Pancreas (tissue), 10 donors: Measurements from ENCODE around the gene CHURC1. TPM values are rescaled to one million over a fixed set of nuclear protein-coding genes. Genes with fewer than 3 reads are reported as not detected.

Source experiments
- ATAC-seq, 4 donors: fragments of 200-7000 bp; cut with Tn5 transposase; one replicate each; pipeline versions ENCODE4 v1.8.0 to v1.9.1; 2020; ENCODE audit warnings: mild to moderate bottlenecking in 4 of 4, moderate library complexity in 4 of 4
- DNase-seq, 6 donors: peaks; one replicate each; pipeline ENCODE4 v3.0.0-alpha.2; 2020
- FAIRE-seq: peaks from 2 replicates; lab custom pipeline; 2012; peaks lifted over from hg19 to GRCh38; lab: Jason Lieb, UNC
- H3K27ac ChIP-seq, 4 donors: fragments of 200-600 bp; sonication (generic); 1 replicate in 3 of 4; 2 replicates in 1 of 4; pipeline versions ENCODE4 v1.5.0 to v1.8.0; 2020
- H3K27me3 ChIP-seq, 4 donors: fragments of 200-600 bp; one replicate each; pipeline ENCODE4 v1.8.0; 2021
- H3K36me3 ChIP-seq, 3 donors: fragments of 200-600 bp; sonication (generic) in 1 of 3; one replicate each; pipeline versions ENCODE4 v1.5.0 to v1.8.0; 2020 to 2021
- H3K4me1 ChIP-seq, 3 donors: fragments of 200-600 bp; one replicate each; pipeline ENCODE4 v1.8.0; 2021
- H3K4me3 ChIP-seq, 4 donors: fragments of 200-600 bp; sonication (generic) in 2 of 4; one replicate each; pipeline versions ENCODE4 v1.5.0 to v1.8.0; 2020 to 2021
- H3K9me3 ChIP-seq, 4 donors: fragments of 200-600 bp; one replicate each; pipeline ENCODE4 v1.8.0; 2021
- CTCF ChIP-seq, 4 donors: fragments of 200-600 bp; sonication (generic) in 3 of 4; IDR thresholded peaks; one replicate each; pipeline versions ENCODE4 v1.5.0 to v1.8.0; 2021; ENCODE audit warnings: antibody characterized with exemption in 4 of 4
- WGBS, 2 donors: extraction: QIAGEN DNeasy Blood & Tissue Kit; methylation state at CpG; one replicate each; pipeline ENCODE4 v1.1.7; 2013; 5-methylcytosine and 5-hydroxymethylcytosine counted together
- intact Hi-C, 3 donors: fragments of 100-400 bp; cut with DNase I; formaldehyde crosslinking; loops; one replicate each; pipeline versions ENCODE4 v1.11.1 to v1.14.2; 2022
- polyA plus RNA-seq, 2 donors: library from polyadenylated mRNA; stranded (reverse); fragments of 200-250 nt; gene quantifications; one replicate each; pipeline ENCODE4 v1.2.3, GENCODE V29; 2013
- total RNA-seq, 6 donors: library from RNA; stranded (reverse); fragmentation: NEBNext Ultra II Directional in 4 of 6; extraction: Animal tissue kit (Norgen Biotek cat#: 25700) in 4 of 6; gene quantifications; one replicate each; pipeline versions ENCODE4 v1.2.1 to v1.2.4, GENCODE V29; 2021 to 2023
- donor health status: healthy with polysubstance abuse.
- donor health status: DM: no; HTN: no; CAD: no; lungs with moderate emphysema.
- donor health status: DM: no; HTN: no; CAD: no.
- donor health status: control.
- donor health status: control.
- donor health status: Bipolar disorder and iron deficiency.
- donor health status: DM: yes; HTN: yes; CAD: no.
- donor health status: DM: no; HTN: no; CAD: no.
- donor health status: DM: no; HTN: no; CAD: no.
- donor health status: DM: yes; HTN: yes; CAD: no.

Gene CHURC1
- total and polyA plus RNA-seq, 8 donors = 13.0 to 33.2 (median 28.2) TPM

- no peak for FAIRE-seq
- no peak for TF ChIP-seq CTCF (IDR thresholded peaks at IDR 0.05)
- Histone ChIP-seq H3K27ac (no peak overlapping the region), H3K36me3 (peaks cover 0 to 4% (median 0%) of the 10 kb centered on the region in 3 donors), H3K4me3 (no peak overlapping the region), H3K27me3 (no peaks in the 10 kb centered on the region), H3K9me3 (no peaks in the 10 kb centered on the region), H3K4me1 (peaks cover 0 to 4% (median 0%) of the 10 kb centered on the region in 3 donors)
- WGBS, 2 donors = 94 to 97% methylated on average over 8 of the region's 8 CpGs
- no peak for ATAC-seq
- intact Hi-C loops = no loop called here
- DNase-seq = no peak
Observed at GRCh38 chr14:64948612-64949210, 34.5 kb downstream of the CHURC1 start.

- intact Hi-C loops = no loop called here
- Histone ChIP-seq H3K4me1 (no peaks in the 10 kb centered on the region), H3K9me3 (no peaks in the 10 kb centered on the region), H3K27me3 (no peaks in the 10 kb centered on the region), H3K36me3 (peaks cover 0 to 4% (median 0%) of the 10 kb centered on the region in 3 donors), H3K27ac (no peak overlapping the region), H3K4me3 (no peak overlapping the region)
- 93 to 96% methylated on average over 8 of the region's 8 CpGs for WGBS, 2 donors
- ATAC-seq (no peak), DNase-seq (peak in 1 of 6 donors; percentile 30), FAIRE-seq (no peak)
- TF ChIP-seq CTCF (IDR thresholded peaks at IDR 0.05) = no peak
Observed at GRCh38 chr14:64950889-64951288, 36.6 kb downstream of the CHURC1 start.

- 95 to 98% methylated on average over 8 of the region's 8 CpGs for WGBS, 2 donors
- intact Hi-C loops = no loop called here
- no peak overlapping the region for H3K4me3 ChIP-seq
- H3K27ac ChIP-seq = no peak overlapping the region
- peaks cover 0 to 4% (median 0%) of the 10 kb centered on the region in 3 donors for H3K36me3 ChIP-seq
- H3K4me1 ChIP-seq = no peaks in the 10 kb centered on the region
- ATAC-seq (no peak), FAIRE-seq (no peak), DNase-seq (peak in 1 of 6 donors; percentile 35)
- no peaks in the 10 kb centered on the region for H3K27me3 ChIP-seq
- TF ChIP-seq CTCF (IDR thresholded peaks at IDR 0.05) = no peak
- H3K9me3 ChIP-seq = no peaks in the 10 kb centered on the region
Observed at GRCh38 chr14:64951291-64951690, 37.0 kb downstream of the CHURC1 start.

- no peak for FAIRE-seq
Observed at GRCh38 chr14:64951724-64952123, 37.5 kb downstream of the CHURC1 start.

More at GRCh38 chr14:64951724-64952123, 37.5 kb downstream of the CHURC1 start:
- no peaks in the 10 kb centered on the region for H3K4me1 ChIP-seq
- intact Hi-C loops = no loop called here
- DNase-seq = peak in 1 of 6 donors; percentile 27
- H3K9me3 ChIP-seq = no peaks in the 10 kb centered on the region
- no peaks in the 10 kb centered on the region for H3K27me3 ChIP-seq
- H3K36me3 ChIP-seq = peaks cover 0 to 4% (median 0%) of the 10 kb centered on the region in 3 donors
- H3K4me3 ChIP-seq = no peak overlapping the region
- no peak for ATAC-seq
- no peak for TF ChIP-seq CTCF (IDR thresholded peaks at IDR 0.05)
- no peak overlapping the region for H3K27ac ChIP-seq
